Measurements from ENCODE around the gene DLL1. TPM values are rescaled to one million over a fixed set of nuclear protein-coding genes. Genes with fewer than 3 reads are reported as not detected.

DLL1 gene
- total RNA-seq, 1 donor from 2014 or later, result 59.8 TPM

DNA sequence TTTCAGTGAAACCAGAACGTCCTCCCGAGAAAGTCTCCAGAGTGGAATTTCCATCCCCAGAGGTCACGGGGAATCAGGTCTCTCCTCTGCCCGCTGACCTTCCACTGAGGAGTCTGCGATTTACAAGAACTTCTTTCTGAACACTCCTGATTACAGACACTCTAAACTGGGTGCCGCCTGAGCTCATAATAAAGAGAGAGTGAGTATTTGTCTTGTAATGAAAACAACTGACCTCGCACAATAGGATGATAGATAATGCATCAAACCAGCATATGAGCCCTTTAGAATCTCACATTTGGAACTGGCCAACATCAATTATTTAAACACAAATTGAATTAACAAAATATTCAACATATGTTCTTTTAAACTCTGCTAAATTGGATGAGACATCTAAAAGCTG, 47.5 kb downstream of the DLL1 start:
- peaks cover 30% of the 10 kb centered on the region for H3K4me1 Mint-ChIP-seq
- H3K4me3 Mint-ChIP-seq, result no peak overlapping the region
- no peak for DNase-seq (ENCODE audit: low read depth, low spot score)
- H3K27ac Mint-ChIP-seq (ENCODE audit: unreplicated experiment), result peak overlapping the region; percentile 13
- TF ChIP-seq, protein P1, sequence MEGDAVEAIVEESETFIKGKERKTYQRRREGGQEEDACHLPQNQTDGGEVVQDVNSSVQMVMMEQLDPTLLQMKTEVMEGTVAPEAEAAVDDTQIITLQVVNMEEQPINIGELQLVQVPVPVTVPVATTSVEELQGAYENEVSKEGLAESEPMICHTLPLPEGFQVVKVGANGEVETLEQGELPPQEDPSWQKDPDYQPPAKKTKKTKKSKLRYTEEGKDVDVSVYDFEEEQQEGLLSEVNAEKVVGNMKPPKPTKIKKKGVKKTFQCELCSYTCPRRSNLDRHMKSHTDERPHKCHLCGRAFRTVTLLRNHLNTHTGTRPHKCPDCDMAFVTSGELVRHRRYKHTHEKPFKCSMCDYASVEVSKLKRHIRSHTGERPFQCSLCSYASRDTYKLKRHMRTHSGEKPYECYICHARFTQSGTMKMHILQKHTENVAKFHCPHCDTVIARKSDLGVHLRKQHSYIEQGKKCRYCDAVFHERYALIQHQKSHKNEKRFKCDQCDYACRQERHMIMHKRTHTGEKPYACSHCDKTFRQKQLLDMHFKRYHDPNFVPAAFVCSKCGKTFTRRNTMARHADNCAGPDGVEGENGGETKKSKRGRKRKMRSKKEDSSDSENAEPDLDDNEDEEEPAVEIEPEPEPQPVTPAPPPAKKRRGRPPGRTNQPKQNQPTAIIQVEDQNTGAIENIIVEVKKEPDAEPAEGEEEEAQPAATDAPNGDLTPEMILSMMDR (conservative IDR thresholded peaks at IDR 0.05), result no peak
- H3K9me3 Mint-ChIP-seq, result no peaks in the 10 kb centered on the region
- no peaks in the 10 kb centered on the region for H3K36me3 Mint-ChIP-seq (ENCODE audit: low read depth)
- no peaks in the 10 kb centered on the region for H3K27me3 Mint-ChIP-seq (ENCODE audit: low read depth)

DNA sequence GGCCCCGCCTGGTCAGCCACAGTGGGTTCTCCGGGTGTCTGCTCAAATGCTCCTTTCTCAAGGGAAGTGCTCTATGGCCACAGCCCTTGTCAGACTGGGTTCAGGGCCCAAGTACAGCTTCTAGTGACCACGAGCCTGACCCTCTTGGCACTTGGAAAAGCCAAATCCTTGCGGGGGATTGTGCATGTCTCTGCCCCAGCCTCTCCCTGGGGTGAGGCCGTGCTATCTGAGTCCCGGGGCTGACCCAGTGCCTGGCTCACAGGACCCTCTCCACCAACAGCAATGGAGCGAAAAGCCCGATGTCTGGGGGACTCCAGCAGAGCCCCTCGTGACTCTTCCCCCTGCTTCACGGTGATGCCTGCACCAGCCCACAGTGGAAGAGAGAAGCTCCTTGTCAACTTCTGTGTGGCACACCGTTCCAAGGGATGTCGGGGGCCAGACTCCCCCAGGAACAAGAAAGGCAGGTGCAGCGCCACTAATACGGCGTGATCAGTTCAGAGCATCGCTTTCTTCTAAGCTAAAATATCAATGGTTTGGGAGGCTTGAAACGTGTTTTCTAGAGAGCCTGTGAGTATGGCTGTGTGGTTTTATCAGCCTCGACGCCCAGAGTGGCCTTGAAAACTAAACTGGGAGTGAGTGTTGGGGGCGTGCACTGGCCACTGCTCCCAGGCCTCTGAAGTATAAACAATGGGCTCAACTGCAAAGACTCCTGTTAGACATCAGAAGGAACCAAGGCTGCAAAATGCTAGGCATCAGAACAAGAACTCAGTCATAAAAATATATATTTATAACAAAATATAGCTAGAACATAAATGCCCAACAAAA, 51.9 kb downstream of the DLL1 start:
- no peaks in the 10 kb centered on the region for H3K27me3 Mint-ChIP-seq (ENCODE audit: low read depth)
- TF ChIP-seq, protein P1 (conservative IDR thresholded peaks at IDR 0.05), result no peak
- H3K9me3 Mint-ChIP-seq, result no peaks in the 10 kb centered on the region
- H3K4me1 Mint-ChIP-seq, result peaks cover 36% of the 10 kb centered on the region
- no peaks in the 10 kb centered on the region for H3K36me3 Mint-ChIP-seq (ENCODE audit: low read depth)
- no peak for DNase-seq (ENCODE audit: low read depth, low spot score)
- no peak overlapping the region for H3K27ac Mint-ChIP-seq (ENCODE audit: unreplicated experiment)
- no peak overlapping the region for H3K4me3 Mint-ChIP-seq

DNA sequence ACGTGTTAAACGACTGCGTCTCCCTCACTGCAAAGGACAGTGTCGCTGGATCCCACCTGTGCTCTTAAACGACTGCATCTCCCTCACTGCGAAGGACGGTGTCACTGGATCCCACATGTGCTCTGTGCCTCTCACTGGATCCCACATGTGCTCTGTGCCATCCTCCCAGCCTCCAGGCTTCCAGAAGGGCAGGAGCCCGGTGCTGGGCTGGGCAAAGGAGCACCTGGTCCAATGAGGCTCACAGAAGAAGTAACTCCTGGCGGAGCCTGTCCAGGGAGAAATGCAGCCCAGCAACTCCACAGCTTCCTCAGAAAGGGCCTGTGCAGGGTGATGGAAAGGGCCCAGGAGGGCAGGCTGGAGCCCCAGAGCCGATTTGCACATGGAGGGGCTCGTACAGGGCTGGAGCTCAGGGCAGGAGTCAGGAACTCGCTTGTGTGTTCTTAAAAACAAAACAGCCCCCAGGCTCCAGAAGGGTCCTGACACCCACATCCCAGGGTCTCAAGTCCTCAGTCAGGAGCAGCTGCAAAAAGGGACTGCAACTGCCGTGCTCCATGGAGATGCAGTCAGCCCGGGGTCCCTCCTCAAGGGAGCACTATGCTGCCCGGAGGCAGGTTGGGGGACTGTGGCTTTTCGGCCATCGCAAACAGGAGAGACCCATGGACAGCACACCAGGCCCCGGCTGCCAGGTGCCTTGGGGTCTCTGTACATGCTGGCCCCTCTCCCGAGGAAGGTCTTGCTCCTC, 52.7 kb downstream of the DLL1 start:
- Mint-ChIP-seq H3K4me3 (no peak overlapping the region), H3K36me3 (ENCODE audit: low read depth) (no peaks in the 10 kb centered on the region), H3K4me1 (peaks cover 28% of the 10 kb centered on the region), H3K9me3 (no peaks in the 10 kb centered on the region), H3K27me3 (ENCODE audit: low read depth) (no peaks in the 10 kb centered on the region), H3K27ac (ENCODE audit: unreplicated experiment) (no peak overlapping the region)
- TF ChIP-seq, protein P1 (conservative IDR thresholded peaks at IDR 0.05), result no peak
- no peak for DNase-seq (ENCODE audit: low read depth, low spot score)

DNA sequence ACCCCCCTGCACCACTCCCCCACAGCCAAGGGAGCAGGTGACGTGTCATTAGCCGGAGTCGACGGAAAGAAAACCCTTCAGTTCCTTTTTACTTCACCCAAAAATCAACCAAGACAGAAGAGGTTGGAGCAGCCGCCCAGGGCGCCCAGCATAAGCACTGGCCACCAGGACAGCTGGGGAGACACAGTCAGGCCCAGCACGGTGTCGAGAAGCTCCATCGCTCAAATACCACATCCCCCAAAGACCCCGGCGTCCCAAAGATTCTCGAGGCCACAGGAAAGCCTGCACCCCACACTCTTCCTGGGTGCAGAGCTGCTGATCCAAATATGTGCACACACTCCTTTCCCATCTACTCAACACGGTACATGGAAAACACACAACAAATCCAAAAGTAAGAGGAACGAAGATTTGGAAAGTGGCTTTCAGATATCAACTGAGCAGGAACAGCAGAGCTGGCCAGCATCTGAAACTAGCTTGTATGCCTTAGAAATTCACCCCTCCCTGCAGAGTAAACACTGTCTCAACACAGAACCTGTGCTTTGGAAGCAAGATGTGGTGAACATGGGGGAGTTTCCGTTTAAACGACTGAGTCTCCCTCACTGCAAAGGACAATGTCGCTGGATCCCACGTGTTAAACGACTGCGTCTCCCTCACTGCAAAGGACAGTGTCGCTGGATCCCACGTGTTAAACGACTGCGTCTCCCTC, 54.6 kb downstream of the DLL1 start:
- no peak for DNase-seq (ENCODE audit: low read depth, low spot score)
- no peaks in the 10 kb centered on the region for H3K36me3 Mint-ChIP-seq (ENCODE audit: low read depth)
- peak overlapping the region; percentile 75 for H3K27ac Mint-ChIP-seq (ENCODE audit: unreplicated experiment)
- no peaks in the 10 kb centered on the region for H3K27me3 Mint-ChIP-seq (ENCODE audit: low read depth)
- peaks cover 35% of the 10 kb centered on the region for H3K4me1 Mint-ChIP-seq
- H3K4me3 Mint-ChIP-seq, result no peak overlapping the region
- no peaks in the 10 kb centered on the region for H3K9me3 Mint-ChIP-seq
- TF ChIP-seq, protein P1 (conservative IDR thresholded peaks at IDR 0.05), result no peak

DNA sequence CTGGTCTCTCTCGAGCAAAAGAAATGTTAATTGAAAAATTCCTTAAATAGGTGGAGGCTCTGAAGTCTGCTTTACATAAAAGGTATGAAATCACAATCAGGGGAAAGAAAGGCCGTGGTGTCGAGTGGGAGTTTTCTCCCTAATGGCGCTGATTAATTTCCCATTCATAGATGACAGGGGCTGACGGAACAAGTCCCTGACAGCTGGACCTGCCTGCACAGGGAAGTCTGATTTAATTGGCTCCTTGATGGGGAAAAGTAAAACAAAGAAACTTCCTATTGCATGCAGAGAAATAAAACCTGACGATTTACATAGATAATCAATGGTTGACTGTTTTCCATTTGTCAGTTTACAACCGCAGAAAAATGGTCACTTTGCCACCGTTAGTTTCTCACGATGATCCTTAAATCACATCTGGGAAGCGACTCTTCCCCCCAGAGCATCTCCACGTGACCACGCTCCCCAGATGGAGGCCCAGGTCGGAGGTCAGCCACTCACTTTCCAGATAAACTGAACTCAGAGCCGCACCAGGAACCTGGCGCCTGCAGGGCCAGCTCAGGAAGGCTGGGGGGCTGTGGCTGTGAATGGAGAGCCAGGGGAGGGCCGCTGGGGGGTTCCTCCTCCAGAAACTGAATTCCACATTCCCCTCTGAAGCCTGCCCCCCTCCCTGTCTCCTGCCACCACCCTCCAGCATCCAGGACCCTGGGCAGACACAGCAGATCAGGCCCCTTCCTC, 55.3 kb downstream of the DLL1 start:
- no peak for DNase-seq (ENCODE audit: low read depth, low spot score)
- H3K27ac Mint-ChIP-seq (ENCODE audit: unreplicated experiment), result peak overlapping the region; percentile 75
- TF ChIP-seq, protein P1 (conservative IDR thresholded peaks at IDR 0.05), result no peak
- H3K36me3 Mint-ChIP-seq (ENCODE audit: low read depth), result no peaks in the 10 kb centered on the region
- H3K9me3 Mint-ChIP-seq, result no peaks in the 10 kb centered on the region
- H3K4me1 Mint-ChIP-seq, result peaks cover 35% of the 10 kb centered on the region
- no peaks in the 10 kb centered on the region for H3K27me3 Mint-ChIP-seq (ENCODE audit: low read depth)
- H3K4me3 Mint-ChIP-seq, result no peak overlapping the region

All from neural crest cell (in vitro differentiated cells).